GM19463 (cell line): ENCODE measurements around the gene TLE4.
A peak's percentile ranks its signal among the peaks of the same experiment; 100 is the strongest.

Source experiments
- ATAC-seq: cut with Tn5 transposase; IDR thresholded peaks from one replicate; pipeline ENCODE4 v1.9.1; 2021; ENCODE audit warnings: mild to moderate bottlenecking, moderate library complexity; ENCODE audit not compliant: unreplicated experiment

Gene TLE4

GRCh38 chr9:79660615-79661014, 88.8 kb downstream of the TLE4 start:
- ATAC-seq, result no peak

GRCh38 chr9:79661279-79661678, 89.5 kb downstream of the TLE4 start:
- no peak for ATAC-seq

- ATAC-seq, result no peak
These were observed 90.2 kb downstream of the TLE4 start for GRCh38 chr9:79661886-79662536.

GRCh38 chr9:79662537-79662956, 90.8 kb downstream of the TLE4 start:
- ATAC-seq, result no peak

GRCh38 chr9:79663300-79663699, 91.5 kb downstream of the TLE4 start:
- no peak for ATAC-seq

DNA sequence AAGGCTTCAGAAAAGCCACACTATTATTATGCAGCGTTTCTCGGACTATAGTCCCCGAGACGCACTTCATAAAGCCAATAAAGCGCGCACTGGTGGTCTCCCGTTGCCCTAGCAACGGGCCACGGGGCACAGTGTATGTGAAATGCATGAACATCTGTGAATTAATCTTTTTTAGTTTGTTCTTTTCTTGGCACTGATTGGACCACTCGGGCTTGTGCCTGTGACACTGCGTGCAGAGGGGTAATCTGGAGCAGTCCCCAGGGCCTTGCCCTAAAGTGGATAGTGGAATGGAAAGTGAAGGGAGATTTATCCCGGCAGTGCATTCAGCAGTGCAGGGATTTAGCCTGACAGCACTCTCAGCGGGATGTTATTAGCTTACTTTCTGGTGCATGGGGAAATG, 92.1 kb downstream of the TLE4 start:
- no peak for ATAC-seq

DNA sequence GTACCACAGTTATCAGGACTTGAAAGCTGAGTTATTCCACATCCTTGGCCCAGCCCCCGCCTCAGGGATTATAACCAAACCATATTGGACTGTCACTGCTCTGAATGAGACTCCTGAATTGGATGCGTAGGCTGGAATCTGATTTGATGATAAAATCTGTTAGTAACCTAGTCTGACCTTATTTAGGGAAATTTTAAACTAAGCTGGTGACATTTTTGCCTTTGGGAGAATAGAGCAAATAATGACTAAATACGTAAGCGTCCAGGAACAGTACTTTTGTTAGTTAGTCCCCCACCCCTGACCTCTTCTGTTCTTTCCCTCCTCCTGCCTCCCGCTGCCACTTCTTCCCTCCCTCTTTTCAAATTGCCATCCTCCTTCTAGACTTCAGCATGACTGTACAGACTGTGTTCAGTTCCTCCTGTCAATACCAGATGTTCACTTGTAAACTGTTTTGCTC, 92.6 kb downstream of the TLE4 start:
- ATAC-seq, result no peak

GRCh38 chr9:79665369-79665768, 93.6 kb downstream of the TLE4 start:
- no peak for ATAC-seq

DNA sequence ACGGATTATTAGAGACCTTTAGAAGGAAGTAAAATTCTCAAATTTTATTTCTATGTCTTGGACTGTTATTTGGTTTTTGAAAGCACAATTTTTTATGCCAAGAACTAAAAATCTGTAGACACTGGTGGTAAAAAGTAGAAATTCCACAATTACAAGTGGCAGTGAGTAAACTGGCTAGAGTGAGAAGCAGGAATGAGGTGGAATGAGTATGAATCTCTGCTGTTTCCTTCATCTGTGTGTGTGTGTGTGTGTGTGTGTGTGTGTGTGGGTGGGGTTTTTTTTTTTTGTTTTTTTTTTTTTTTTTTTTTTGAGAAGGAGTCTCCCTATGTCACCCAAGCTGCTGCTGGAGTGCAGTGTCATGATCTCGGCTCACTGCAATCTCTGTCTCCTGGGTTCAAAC, 94.2 kb downstream of the TLE4 start:
- ATAC-seq, result no peak

DNA sequence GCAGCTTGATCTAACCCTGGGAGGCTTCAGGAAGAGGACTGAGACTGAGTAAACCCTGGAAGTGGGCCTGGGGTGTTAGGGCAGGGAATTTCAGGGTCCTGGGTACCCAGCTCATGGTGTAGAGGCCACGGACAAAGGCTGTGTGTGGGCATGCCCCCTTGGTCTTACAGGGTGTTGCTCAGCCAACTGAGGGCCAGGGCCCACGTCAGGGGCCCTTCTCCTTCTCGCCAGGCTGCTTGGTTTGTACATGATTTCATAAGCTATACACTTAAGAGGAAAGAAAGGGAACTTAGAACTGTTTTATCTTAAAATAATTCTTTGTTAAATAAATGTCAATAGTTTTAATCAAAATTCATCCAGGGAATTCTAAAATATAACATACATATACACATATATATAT, 95.4 kb downstream of the TLE4 start:
- no peak for ATAC-seq

DNA sequence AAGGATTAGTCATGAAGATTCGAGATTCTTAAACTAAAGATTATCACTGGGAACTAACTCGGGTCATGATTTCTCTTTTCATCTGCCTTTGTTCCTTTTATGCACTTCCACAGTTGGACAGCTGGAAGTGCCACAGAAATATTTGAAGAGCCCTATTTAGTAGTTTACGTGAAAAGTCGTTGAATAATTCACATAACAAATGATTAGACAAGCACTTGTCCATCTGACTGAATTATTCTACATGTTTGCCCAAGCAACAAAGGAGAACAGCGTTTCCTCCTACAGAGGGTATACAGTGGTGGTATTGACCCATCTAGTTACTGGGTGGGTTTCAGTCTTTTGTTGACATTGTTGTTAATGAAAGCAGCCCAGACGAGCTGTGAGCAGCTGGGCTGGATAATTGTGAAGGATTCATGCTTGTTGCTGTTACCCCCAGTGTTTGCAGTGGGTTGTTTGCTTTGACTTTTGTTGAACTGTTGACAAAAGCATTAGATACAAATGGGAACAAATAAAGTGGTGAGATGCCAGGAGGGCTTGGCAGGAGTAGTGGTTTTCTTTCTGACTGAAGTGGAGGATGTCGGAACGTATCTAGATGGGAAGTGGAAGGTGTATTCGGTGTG, 96.2 kb downstream of the TLE4 start:
- no peak for ATAC-seq

DNA sequence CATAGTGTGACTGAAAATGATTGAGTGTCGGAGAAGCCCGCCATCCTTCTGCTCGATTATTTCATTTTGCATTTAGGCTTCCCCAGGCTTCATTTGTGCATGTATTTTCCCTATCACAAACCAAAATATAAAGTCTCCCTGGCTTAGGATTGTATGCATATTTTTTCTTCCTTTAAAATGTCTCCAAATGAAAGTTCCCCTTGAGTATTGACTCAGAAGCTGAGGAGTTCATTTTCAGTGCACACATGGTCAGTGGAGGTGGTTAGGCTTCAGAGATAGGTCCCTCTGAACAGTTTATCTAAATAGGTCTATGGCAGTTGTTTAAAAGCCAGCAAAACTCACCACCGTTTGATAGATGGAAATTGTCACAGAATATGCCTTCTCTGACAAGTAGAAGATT, 97.2 kb downstream of the TLE4 start:
- no peak for ATAC-seq

GRCh38 chr9:79670269-79670961, 98.7 kb downstream of the TLE4 start:
- ATAC-seq, result no peak

DNA sequence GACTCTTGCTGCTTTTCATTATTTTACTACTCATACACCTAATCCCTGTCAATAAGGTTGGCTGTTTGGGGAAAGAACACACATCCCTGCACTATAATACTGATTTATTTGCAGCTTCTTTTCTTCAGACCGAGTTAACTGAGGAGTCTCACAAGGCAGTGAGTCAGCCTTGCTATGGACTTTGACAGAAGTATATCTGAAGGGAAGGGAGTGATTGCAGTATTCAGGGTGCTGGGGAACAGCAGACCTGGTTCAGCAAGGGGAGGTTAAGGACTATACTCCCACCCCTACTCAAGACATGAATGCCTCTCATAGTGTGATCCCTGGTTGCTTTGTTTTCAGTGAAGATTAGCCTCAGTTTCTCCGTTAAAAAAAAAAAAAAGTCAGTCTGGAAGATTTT, 99.8 kb downstream of the TLE4 start:
- no peak for ATAC-seq

- ATAC-seq, result no peak
These were observed 100.5 kb downstream of the TLE4 start for GRCh38 chr9:79672236-79672635.

DNA sequence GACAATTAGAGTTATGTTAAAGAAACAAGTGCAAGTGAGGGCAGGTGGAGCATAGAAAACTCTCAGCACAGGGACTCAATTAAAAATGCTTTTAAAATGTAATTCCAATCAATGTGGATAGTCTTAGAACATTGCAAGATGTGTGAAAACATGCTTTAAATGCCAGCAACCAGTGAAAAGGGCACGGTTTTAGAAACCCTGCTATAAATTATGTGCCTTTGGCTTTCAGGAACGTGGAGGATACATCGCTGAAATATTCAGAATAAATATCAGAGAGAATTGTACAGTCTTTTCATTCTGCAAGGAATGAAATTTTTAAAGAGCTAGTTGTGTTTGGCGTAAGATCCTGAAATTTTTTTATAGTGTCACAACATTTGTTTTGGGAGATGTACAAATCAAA, 101.1 kb downstream of the TLE4 start:
- ATAC-seq, result no peak

GRCh38 chr9:79673614-79674013, 101.8 kb downstream of the TLE4 start:
- peak; percentile 85 for ATAC-seq

GRCh38 chr9:79674052-79674777, 102.5 kb downstream of the TLE4 start:
- peak; percentile 52 for ATAC-seq

- ATAC-seq, result no peak
These were observed 109.8 kb downstream of the TLE4 start for GRCh38 chr9:79681576-79681975.

GRCh38 chr9:79682076-79682736, 110.4 kb downstream of the TLE4 start:
- ATAC-seq, result peak; percentile 37

GRCh38 chr9:79684059-79684458, 112.3 kb downstream of the TLE4 start:
- ATAC-seq, result peak; percentile 75
